NT2/D1 (cell line): ENCODE measurements around the gene ITPKA.

Experiments
- DNase-seq: peaks from one replicate; pipeline ENCODE4 v3.0.0-alpha.2; 2011; ENCODE audit warnings: low read depth, low spot score
- H3K27me3 ChIP-seq: 2 replicates; pipeline ENCODE4 v1.6.0; 2011; ENCODE audit warnings: mild to moderate bottlenecking; ENCODE audit not compliant: insufficient read length, insufficient read depth
- H3K36me3 ChIP-seq: 2 replicates; pipeline ENCODE4 v1.6.1; 2011; ENCODE audit warnings: mild to moderate bottlenecking, low read length, mixed read lengths; ENCODE audit not compliant: insufficient read depth, insufficient read length
- H3K4me1 ChIP-seq: 2 replicates; pipeline ENCODE4 v1.5.1; 2011; ENCODE audit not compliant: insufficient read depth, insufficient read length
- H3K4me3 ChIP-seq: 2 replicates; pipeline ENCODE4 v1.5.1; 2011; ENCODE audit warnings: low read depth; ENCODE audit not compliant: insufficient read length
- H3K9ac ChIP-seq: 2 replicates; pipeline ENCODE4 v1.6.0; 2011; ENCODE audit warnings: low read depth; ENCODE audit not compliant: insufficient read length
- H3K9me3 ChIP-seq: 2 replicates; pipeline ENCODE4 v1.5.1; 2011; ENCODE audit warnings: mild to moderate bottlenecking, low read length; ENCODE audit not compliant: insufficient read depth
- SUZ12 ChIP-seq: IDR thresholded peaks from 2 replicates; pipeline ENCODE4 v1.6.1; 2011; ENCODE audit not compliant: insufficient read length, insufficient read depth; ENCODE audit errors: extremely low read depth
- YY1 ChIP-seq: IDR thresholded peaks from 2 replicates; pipeline ENCODE4 v1.6.1; 2011; ENCODE audit not compliant: insufficient read length, insufficient read depth
- ZNF274 ChIP-seq: IDR thresholded peaks from 2 replicates; pipeline ENCODE4 v1.6.1; 2011; ENCODE audit warnings: mild to moderate bottlenecking, low read depth, low read length

Gene ITPKA

GRCh38 chr15:41505776-41506175 is 12.1 kb downstream of the ITPKA start:
- no peaks in the 10 kb centered on the region for H3K9me3 ChIP-seq
- peaks cover 4% of the 10 kb centered on the region for H3K4me1 ChIP-seq
- TF ChIP-seq ZNF274 = no peak
- no peak for TF ChIP-seq YY1
- no peak for TF ChIP-seq SUZ12
- no peak overlapping the region for H3K4me3 ChIP-seq
- H3K9ac ChIP-seq = no peak overlapping the region
- peaks cover 31% of the 10 kb centered on the region for H3K27me3 ChIP-seq
- no peak for DNase-seq
- H3K36me3 ChIP-seq = no peaks in the 10 kb centered on the region

- TF ChIP-seq YY1 = no peak
- TF ChIP-seq SUZ12 = no peak
- TF ChIP-seq ZNF274 = no peak
- Histone ChIP-seq H3K9me3 (no peaks in the 10 kb centered on the region), H3K4me1 (peaks cover 3% of the 10 kb centered on the region), H3K9ac (no peak overlapping the region), H3K4me3 (no peak overlapping the region), H3K36me3 (no peaks in the 10 kb centered on the region), H3K27me3 (peaks cover 20% of the 10 kb centered on the region)
- no peak for DNase-seq
Measured at GRCh38 chr15:41506796-41507341, 13.2 kb downstream of the ITPKA start.

- Histone ChIP-seq H3K27me3 (peaks cover 11% of the 10 kb centered on the region), H3K9me3 (no peaks in the 10 kb centered on the region), H3K36me3 (no peaks in the 10 kb centered on the region), H3K4me3 (no peak overlapping the region), H3K9ac (no peak overlapping the region), H3K4me1 (peaks cover 3% of the 10 kb centered on the region)
- no peak for DNase-seq
- no peak for TF ChIP-seq YY1
- no peak for TF ChIP-seq ZNF274
- TF ChIP-seq SUZ12 = no peak
Measured at GRCh38 chr15:41507820-41508290, 14.2 kb downstream of the ITPKA start.

GRCh38 chr15:41510728-41511127 is 17.1 kb downstream of the ITPKA start:
- Histone ChIP-seq H3K4me1 (peaks cover 7% of the 10 kb centered on the region), H3K9ac (no peak overlapping the region), H3K9me3 (no peaks in the 10 kb centered on the region), H3K27me3 (peaks cover 4% of the 10 kb centered on the region), H3K4me3 (no peak overlapping the region), H3K36me3 (peaks cover 14% of the 10 kb centered on the region)
- TF ChIP-seq SUZ12 (no peak), YY1 (no peak), ZNF274 (no peak)
- DNase-seq = no peak

DNA sequence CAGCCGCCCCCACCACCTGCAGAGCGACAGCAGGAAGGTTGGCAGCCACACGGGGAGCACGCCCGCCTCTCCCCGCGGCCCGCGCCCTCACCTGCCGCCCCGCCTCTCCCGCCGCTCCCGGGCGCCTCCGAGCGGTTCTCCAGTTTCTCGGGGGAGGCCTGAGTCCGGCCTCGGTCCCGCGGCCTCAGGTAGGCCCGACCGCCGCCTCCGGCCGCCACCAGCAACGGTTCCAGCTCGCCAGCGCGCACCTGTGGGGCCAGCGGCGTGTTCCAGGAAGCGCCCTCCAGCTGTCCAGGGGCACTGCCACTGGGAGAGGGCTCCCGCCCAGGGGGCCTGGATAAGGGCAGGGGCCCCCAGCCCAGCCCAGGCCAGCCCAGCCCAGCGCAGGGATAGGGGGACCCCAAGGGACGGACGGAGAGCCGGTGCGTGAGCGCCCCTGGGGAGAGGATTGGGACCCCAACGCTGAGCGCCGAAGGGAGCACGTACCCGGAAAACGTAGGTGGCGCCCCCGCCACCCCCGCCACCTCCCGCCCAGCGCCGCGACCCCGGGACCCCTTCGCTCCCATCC is 17.7 kb downstream of the ITPKA start:
- Histone ChIP-seq H3K9me3 (no peaks in the 10 kb centered on the region), H3K36me3 (peaks cover 14% of the 10 kb centered on the region), H3K4me3 (no peak overlapping the region), H3K4me1 (peaks cover 7% of the 10 kb centered on the region), H3K27me3 (peaks cover 4% of the 10 kb centered on the region), H3K9ac (no peak overlapping the region)
- TF ChIP-seq ZNF274 (no peak), YY1 (no peak), SUZ12 (no peak)
- DNase-seq = no peak

DNA sequence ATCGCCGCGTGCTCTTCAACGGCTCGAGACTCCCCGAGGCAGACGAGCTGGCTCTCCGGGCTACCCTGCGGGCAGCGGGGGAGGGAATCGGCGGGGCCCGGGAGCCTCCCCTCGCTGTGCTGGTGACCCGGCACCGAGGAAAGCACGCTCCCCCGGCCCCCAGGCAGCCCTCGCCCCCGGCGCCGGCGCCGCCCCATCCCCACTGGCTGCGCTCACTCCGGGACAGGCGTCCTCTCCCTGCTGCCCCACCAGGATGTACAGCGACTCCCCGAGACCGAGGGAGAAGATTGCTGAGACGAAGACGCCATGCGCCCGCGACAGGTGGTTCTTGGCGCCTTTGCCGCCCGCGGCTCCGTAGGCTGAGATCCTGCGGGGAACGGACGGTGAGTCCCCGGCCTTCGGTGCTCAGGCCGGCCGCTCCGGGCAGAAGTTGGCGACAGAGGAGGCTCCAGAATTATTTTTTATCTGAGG is 18.3 kb downstream of the ITPKA start:
- H3K27me3 ChIP-seq = peaks cover 4% of the 10 kb centered on the region

GRCh38 chr15:41512512-41512939 is 18.9 kb downstream of the ITPKA start:
- Histone ChIP-seq H3K9me3 (no peaks in the 10 kb centered on the region), H3K4me1 (peaks cover 7% of the 10 kb centered on the region), H3K36me3 (peaks cover 24% of the 10 kb centered on the region), H3K4me3 (no peak overlapping the region), H3K9ac (no peak overlapping the region), H3K27me3 (peaks cover 4% of the 10 kb centered on the region)
- no peak for DNase-seq
- TF ChIP-seq YY1 = no peak
- no peak for TF ChIP-seq SUZ12
- no peak for TF ChIP-seq ZNF274

More for the DNA sequence above, 18.3 kb downstream of the ITPKA start:
- Histone ChIP-seq H3K9me3 (no peaks in the 10 kb centered on the region), H3K4me3 (no peak overlapping the region), H3K4me1 (peaks cover 7% of the 10 kb centered on the region), H3K36me3 (peaks cover 18% of the 10 kb centered on the region), H3K9ac (no peak overlapping the region)
- no peak for DNase-seq
- no peak for TF ChIP-seq YY1
- no peak for TF ChIP-seq SUZ12
- no peak for TF ChIP-seq ZNF274
